Lower lobe of right lung (tissue), 2 donors: ENCODE measurements around the gene CHD8. TPM values are rescaled to one million over a fixed set of nuclear protein-coding genes. Genes with fewer than 3 reads are reported as not detected.

Experiments
- ATAC-seq, 2 donors: fragments of 200-7000 bp; cut with Tn5 transposase; one replicate each; pipeline ENCODE4 v1.9.1; 2020 to 2022; ENCODE audit warnings: mild to moderate bottlenecking in 2 of 2, moderate library complexity in 2 of 2
- DNase-seq: peaks from one replicate; pipeline ENCODE4 v3.0.0-alpha.2; 2020
- H3K27ac ChIP-seq: fragments of 200-600 bp; one replicate; pipeline ENCODE4 v1.8.0; 2022
- H3K27me3 ChIP-seq: fragments of 200-600 bp; one replicate; pipeline ENCODE4 v1.8.0; 2022; ENCODE audit warnings: low read depth
- H3K36me3 ChIP-seq: fragments of 200-600 bp; one replicate; pipeline ENCODE4 v1.8.0; 2022; ENCODE audit warnings: mild to moderate bottlenecking
- H3K4me1 ChIP-seq: fragments of 200-600 bp; one replicate; pipeline ENCODE4 v1.8.0; 2022
- H3K4me3 ChIP-seq: fragments of 200-600 bp; one replicate; pipeline ENCODE4 v1.8.0; 2022; ENCODE audit warnings: mild to moderate bottlenecking
- H3K9me3 ChIP-seq: fragments of 200-600 bp; one replicate; pipeline ENCODE4 v1.8.0; 2022
- CTCF ChIP-seq: fragments of 200-600 bp; IDR thresholded peaks from one replicate; pipeline ENCODE4 v1.8.0; 2022; ENCODE audit warnings: antibody characterized with exemption, mild to moderate bottlenecking
- intact Hi-C: fragments of 100-400 bp; cut with DNase I; formaldehyde crosslinking; loops from one replicate; pipeline ENCODE4 v1.11.0; 2022
- total RNA-seq: library from RNA; stranded (reverse); fragmentation: NEBNext Ultra II Directional; extraction: Animal tissue kit (Norgen Biotek cat#: 25700); gene quantifications from one replicate; pipeline ENCODE4 v1.2.1, GENCODE V29; 2021
- donor health status: DM: no; HTN: yes; CAD: no; lungs with severe emphysema.

Gene CHD8
- total RNA-seq, 1 donor from 2014 or later, result 74.6 TPM

DNA sequence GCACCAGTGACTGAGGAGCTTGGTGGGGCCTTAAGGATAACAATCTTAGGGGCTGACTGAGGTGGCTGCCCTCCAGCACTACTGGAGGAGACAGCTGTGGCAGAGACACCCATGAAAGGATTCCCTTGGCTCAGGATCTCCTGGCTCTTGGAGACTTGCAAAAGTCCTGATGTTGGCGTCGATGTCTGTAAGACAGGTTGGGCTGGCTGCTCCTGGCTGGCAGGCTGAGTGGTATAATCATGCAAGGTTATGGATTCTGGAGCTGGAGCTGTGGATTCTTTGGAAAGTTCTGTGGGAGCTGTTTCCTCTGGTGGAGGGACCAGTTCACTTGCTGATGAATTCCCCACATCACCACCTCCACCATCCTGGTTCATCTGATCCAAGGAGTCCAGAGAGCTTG is 24.8 kb downstream of the CHD8 start:
- no peak overlapping the region for H3K4me3 ChIP-seq
- intact Hi-C loops, result no loop called here
- no peak for DNase-seq
- peaks cover 57% of the 10 kb centered on the region for H3K36me3 ChIP-seq
- H3K27me3 ChIP-seq, result no peaks in the 10 kb centered on the region
- TF ChIP-seq CTCF, result no peak
- peaks cover 16% of the 10 kb centered on the region for H3K4me1 ChIP-seq
- no peak for ATAC-seq
- no peaks in the 10 kb centered on the region for H3K9me3 ChIP-seq
- H3K27ac ChIP-seq, result no peak overlapping the region

DNA sequence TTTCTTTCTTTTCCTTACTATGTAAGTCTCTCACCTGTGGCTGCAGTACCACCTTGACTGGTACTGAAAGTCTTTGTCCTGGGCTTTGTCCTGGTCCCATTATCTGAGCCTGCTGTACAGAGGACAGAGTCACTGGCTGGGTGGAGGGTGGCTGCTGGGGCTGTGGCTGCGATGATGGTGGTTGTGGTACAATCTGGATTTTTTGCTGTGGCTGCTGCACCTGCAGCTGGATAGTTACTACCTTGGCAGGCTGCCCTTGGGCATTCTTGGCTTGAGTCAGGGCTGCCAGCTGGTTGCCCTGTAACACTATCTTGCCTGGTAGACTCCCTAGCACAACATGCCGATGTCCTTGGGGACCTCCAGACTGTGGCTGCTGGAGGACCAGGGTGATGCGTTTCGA is 27.0 kb downstream of the CHD8 start:
- Histone ChIP-seq H3K27me3 (no peaks in the 10 kb centered on the region), H3K36me3 (peaks cover 79% of the 10 kb centered on the region), H3K4me1 (no peaks in the 10 kb centered on the region), H3K9me3 (no peaks in the 10 kb centered on the region), H3K27ac (no peak overlapping the region), H3K4me3 (no peak overlapping the region)
- ATAC-seq (no peak), DNase-seq (no peak)
- intact Hi-C loops, result no loop called here
- no peak for TF ChIP-seq CTCF

DNA sequence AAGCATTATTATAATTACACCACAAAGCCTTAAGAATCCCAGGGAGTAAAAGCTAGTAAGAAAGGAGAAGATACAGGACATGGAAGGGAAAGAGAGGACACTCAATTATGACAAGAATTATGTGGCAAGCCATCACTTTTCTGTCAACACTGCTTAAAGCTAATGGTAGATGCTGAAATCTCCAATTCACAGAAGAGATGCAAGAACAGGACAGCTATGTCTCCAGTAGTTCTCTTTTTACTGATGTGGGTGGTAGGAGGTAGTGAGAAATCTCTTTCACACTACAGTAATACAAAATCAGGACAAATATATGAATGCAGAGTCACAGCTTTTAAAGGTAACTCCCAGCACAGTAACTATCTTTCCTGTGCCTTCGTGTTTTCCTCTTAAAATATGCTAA is 29.2 kb downstream of the CHD8 start:
- no peak overlapping the region for H3K27ac ChIP-seq

DNA sequence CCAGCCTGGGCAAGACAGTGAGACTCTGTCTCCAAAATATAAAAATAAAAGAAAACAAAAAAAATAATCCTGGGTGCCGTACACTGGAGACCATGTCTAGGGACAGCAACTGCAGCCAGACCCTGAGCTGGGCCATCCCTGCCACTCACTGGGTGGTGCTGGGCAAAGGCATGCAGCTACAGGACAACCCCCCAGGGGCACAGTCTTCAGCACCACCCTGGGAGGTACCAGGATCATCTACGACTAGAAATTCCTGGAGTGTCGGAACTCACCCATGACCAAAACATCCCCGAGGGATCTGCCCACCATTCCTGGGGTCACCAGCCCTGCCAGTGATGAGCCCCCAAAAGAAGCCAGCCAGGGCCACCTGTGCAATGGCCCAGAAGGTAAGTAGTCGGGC is 36.4 kb downstream of the CHD8 start:
- Histone ChIP-seq H3K27ac (no peak overlapping the region), H3K4me1 (no peaks in the 10 kb centered on the region), H3K27me3 (no peaks in the 10 kb centered on the region), H3K36me3 (peaks cover 97% of the 10 kb centered on the region), H3K9me3 (no peaks in the 10 kb centered on the region), H3K4me3 (no peak overlapping the region)
- no peak for TF ChIP-seq CTCF
- intact Hi-C loops, result no loop called here
- DNase-seq (no peak), ATAC-seq (no peak)

More for the DNA sequence above, 29.2 kb downstream of the CHD8 start:
- no peak for TF ChIP-seq CTCF
- Histone ChIP-seq H3K4me1 (no peaks in the 10 kb centered on the region), H3K9me3 (no peaks in the 10 kb centered on the region), H3K27me3 (no peaks in the 10 kb centered on the region), H3K4me3 (no peak overlapping the region), H3K36me3 (peaks cover 100% of the 10 kb centered on the region)
- intact Hi-C loops, result no loop called here
- DNase-seq (no peak), ATAC-seq (no peak)

GRCh38 chr14:21415329-21415728 is 40.6 kb downstream of the CHD8 start:
- intact Hi-C loops, result no loop called here
- peaks cover 97% of the 10 kb centered on the region for H3K36me3 ChIP-seq
- no peak for ATAC-seq

More at GRCh38 chr14:21415329-21415728, 40.6 kb downstream of the CHD8 start:
- Histone ChIP-seq H3K27ac (no peak overlapping the region), H3K9me3 (no peaks in the 10 kb centered on the region), H3K27me3 (no peaks in the 10 kb centered on the region), H3K4me3 (no peak overlapping the region), H3K4me1 (no peaks in the 10 kb centered on the region)
- no peak for DNase-seq
- no peak for TF ChIP-seq CTCF
